WTC11 (cell line): ENCODE data around the gene IL36B. TPM values are rescaled to one million over a fixed set of nuclear protein-coding genes. Genes with fewer than 3 reads are reported as not detected.

ENCODE experiments used
- ATAC-seq: fragments of 200-7000 bp; cut with Tn5 transposase; 2 replicates; pipeline ENCODE4 v1.10.0; 2021; ENCODE audit warnings: mild to moderate bottlenecking, moderate library complexity
- CTCF ChIA-PET: fragments of 300-600 bp; sonication (Branson Sonifier 250); formaldehyde crosslinking; loops from one replicate; lab custom pipeline; 2021; ENCODE audit warnings: antibody characterized with exemption; lab: Charles Lee
- POLR2A ChIA-PET: fragments of 350-600 bp; sonication (Branson Sonifier 250); formaldehyde crosslinking; loops from one replicate; lab custom pipeline; 2021; ENCODE audit warnings: antibody characterized with exemption; lab: Charles Lee
- DNase-seq: peaks from one replicate; pipeline ENCODE4 v3.0.0; 2021; ENCODE audit warnings: low spot score
- H3K27ac Mint-ChIP-seq: 2 replicates; pipeline ENCODE4 v1.8.0; 2021; ENCODE audit warnings: mixed read lengths
- H3K27me3 Mint-ChIP-seq: 2 replicates; pipeline ENCODE4 v1.8.0; 2021; ENCODE audit warnings: low read depth, mild to moderate bottlenecking, moderate library complexity, mixed read lengths
- H3K36me3 Mint-ChIP-seq: 2 replicates; pipeline ENCODE4 v1.8.0; 2021; ENCODE audit warnings: mixed read lengths
- H3K4me1 Mint-ChIP-seq: 2 replicates; pipeline ENCODE4 v1.8.0; 2022; ENCODE audit warnings: mixed read lengths
- H3K4me3 Mint-ChIP-seq: 2 replicates; pipeline ENCODE4 v1.8.0; 2021; ENCODE audit warnings: mild to moderate bottlenecking, moderate library complexity, mixed read lengths
- H3K9me3 Mint-ChIP-seq: 2 replicates; pipeline ENCODE4 v1.8.0; 2021; ENCODE audit warnings: mixed read lengths
- ATF1 ChIP-seq: sonication (generic); formaldehyde crosslinking; IDR thresholded peaks from 2 replicates; pipeline ENCODE4 v1.8.1; 2023; ENCODE audit warnings: mild to moderate bottlenecking, moderate library complexity, missing genetic modification reagents
- FOXJ3 ChIP-seq: sonication (generic); formaldehyde crosslinking; IDR thresholded peaks from 2 replicates; pipeline ENCODE4 v1.9.0; 2021; ENCODE audit warnings: missing genetic modification reagents, mild to moderate bottlenecking, borderline replicate concordance
- GRHL2 ChIP-seq: fragments of 250-450 bp; sonication (Bioruptor Pico); IDR thresholded peaks from 2 replicates; pipeline ENCODE4 v1.8.0; 2022; ENCODE audit warnings: mild to moderate bottlenecking, moderate library complexity; ENCODE audit not compliant: insufficient replicate concordance, severe bottlenecking
- NFATC4 ChIP-seq: fragments of 250-450 bp; sonication (Bioruptor Pico); IDR thresholded peaks from 2 replicates; pipeline ENCODE4 v1.9.0; 2021; ENCODE audit warnings: mild to moderate bottlenecking
- PRRX2 ChIP-seq: fragments of 250-450 bp; sonication (Bioruptor Pico); IDR thresholded peaks from 2 replicates; pipeline ENCODE4 v1.8.0; 2021; ENCODE audit warnings: mild to moderate bottlenecking
- TCF7 ChIP-seq: sonication (generic); formaldehyde crosslinking; IDR thresholded peaks from 2 replicates; pipeline ENCODE4 v1.8.0; 2022; ENCODE audit warnings: mild to moderate bottlenecking, low read depth, missing genetic modification reagents, moderate library complexity
- ZNF219 ChIP-seq: sonication (generic); formaldehyde crosslinking; IDR thresholded peaks from 2 replicates; pipeline ENCODE4 v1.8.0; 2023; ENCODE audit warnings: missing genetic modification reagents, mild to moderate bottlenecking, borderline replicate concordance
- ZNF232 ChIP-seq: sonication (generic); formaldehyde crosslinking; IDR thresholded peaks from 2 replicates; pipeline ENCODE4 v1.8.0; 2022; ENCODE audit warnings: mild to moderate bottlenecking, missing genetic modification reagents
- ZNF263 ChIP-seq: sonication (generic); formaldehyde crosslinking; IDR thresholded peaks from 2 replicates; pipeline ENCODE4 v1.8.1; 2022; ENCODE audit warnings: low read depth, mild to moderate bottlenecking, moderate library complexity, missing genetic modification reagents
- ZNF317 ChIP-seq: sonication (generic); formaldehyde crosslinking; IDR thresholded peaks from 2 replicates; pipeline ENCODE4 v1.8.1; 2023; ENCODE audit warnings: low read depth, mild to moderate bottlenecking, moderate library complexity, missing genetic modification reagents, borderline replicate concordance
- ZNF423 ChIP-seq: fragments of 250-450 bp; sonication (Bioruptor Pico); IDR thresholded peaks from 2 replicates; pipeline ENCODE4 v2.1.2; 2022; ENCODE audit warnings: mild to moderate bottlenecking, moderate library complexity
- total RNA-seq: library from RNA; stranded (reverse); gene quantifications from 3 replicates; pipeline ENCODE4 v1.2.3, GENCODE V29; 2021
- TF ChIP-seq, protein P1 (sequence below): sonication (generic); formaldehyde crosslinking; IDR thresholded peaks from 2 replicates; pipeline ENCODE4 v1.8.1; 2022; ENCODE audit warnings: mild to moderate bottlenecking, moderate library complexity, missing genetic modification reagents
- TF ChIP-seq, protein P2 (sequence below): sonication (generic); formaldehyde crosslinking; IDR thresholded peaks from 2 replicates; pipeline ENCODE4 v1.8.0; 2023; ENCODE audit warnings: missing genetic modification reagents, mild to moderate bottlenecking, borderline replicate concordance
- TF ChIP-seq, protein P3 (sequence below): sonication (generic); formaldehyde crosslinking; conservative IDR thresholded peaks from 2 replicates; pipeline ENCODE4 v1.8.1; 2022; ENCODE audit warnings: mild to moderate bottlenecking, missing genetic modification reagents
- TF ChIP-seq, protein P4 (sequence below): sonication (generic); formaldehyde crosslinking; IDR thresholded peaks from 2 replicates; pipeline ENCODE4 v1.8.0; 2022; ENCODE audit warnings: mild to moderate bottlenecking, missing genetic modification reagents
- TF ChIP-seq, protein P5 (sequence below): sonication (generic); formaldehyde crosslinking; IDR thresholded peaks from 2 replicates; pipeline ENCODE4 v1.8.1; 2023; ENCODE audit warnings: mild to moderate bottlenecking, missing genetic modification reagents, borderline replicate concordance
- TF ChIP-seq, protein P6 (sequence below): sonication (generic); formaldehyde crosslinking; IDR thresholded peaks from 2 replicates; pipeline ENCODE4 v1.8.1; 2023; ENCODE audit warnings: mild to moderate bottlenecking, missing genetic modification reagents

IL36B gene
- total RNA-seq, 1 experiment from 2014 or later = not detected

DNA sequence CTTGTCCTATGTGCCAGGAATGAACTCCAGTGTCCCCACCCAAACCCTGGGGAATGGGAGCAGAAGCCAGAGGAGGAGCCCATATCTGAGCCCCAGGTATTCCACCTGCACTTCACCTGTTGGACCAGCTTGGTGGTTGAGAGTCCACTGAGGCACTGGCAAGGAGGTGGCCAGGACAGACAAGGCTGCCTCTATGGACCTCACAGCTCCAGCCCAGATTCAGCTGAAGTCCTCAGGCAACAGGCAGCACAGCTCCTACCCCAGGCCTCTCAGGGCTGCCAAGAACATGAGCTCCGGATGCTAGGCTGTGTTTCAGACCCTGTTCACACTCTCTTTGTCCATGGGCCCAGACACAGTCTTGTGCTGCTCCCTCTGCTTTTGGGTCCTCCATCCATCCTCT lies 12.2 kb upstream of the IL36B start (continued):
- TF ChIP-seq, protein P1, sequence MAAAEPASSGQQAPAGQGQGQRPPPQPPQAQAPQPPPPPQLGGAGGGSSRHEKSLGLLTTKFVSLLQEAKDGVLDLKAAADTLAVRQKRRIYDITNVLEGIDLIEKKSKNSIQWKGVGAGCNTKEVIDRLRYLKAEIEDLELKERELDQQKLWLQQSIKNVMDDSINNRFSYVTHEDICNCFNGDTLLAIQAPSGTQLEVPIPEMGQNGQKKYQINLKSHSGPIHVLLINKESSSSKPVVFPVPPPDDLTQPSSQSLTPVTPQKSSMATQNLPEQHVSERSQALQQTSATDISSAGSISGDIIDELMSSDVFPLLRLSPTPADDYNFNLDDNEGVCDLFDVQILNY (CRISPR knock-in tag) = no peak
- TF ChIP-seq ZNF317 (CRISPR knock-in tag) (no peak), TCF7 (no peak)

DNA sequence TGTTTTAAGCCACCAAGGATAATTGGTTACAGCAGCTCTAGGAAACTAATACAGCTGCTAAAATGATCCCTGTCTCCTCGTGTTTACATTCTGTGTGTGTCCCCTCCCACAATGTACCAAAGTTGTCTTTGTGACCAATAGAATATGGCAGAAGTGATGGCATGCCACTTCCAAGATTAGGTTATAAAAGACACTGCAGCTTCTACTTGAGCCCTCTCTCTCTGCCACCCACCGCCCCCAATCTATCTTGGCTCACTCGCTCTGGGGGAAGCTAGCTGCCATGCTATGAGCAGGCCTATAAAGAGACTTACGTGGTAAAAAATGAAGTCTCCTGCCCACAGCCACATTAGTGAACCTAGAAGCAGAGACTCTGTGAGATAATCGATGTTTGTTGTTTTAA lies 11.6 kb upstream of the IL36B start:
- H3K27ac Mint-ChIP-seq = no peak overlapping the region
- no peak for TF ChIP-seq ZNF219 (CRISPR knock-in tag)
- no peak for TF ChIP-seq ATF1 (CRISPR knock-in tag)
- no peak for TF ChIP-seq FOXJ3 (CRISPR knock-in tag)
- TF ChIP-seq GRHL2 (CRISPR knock-in tag) = no peak
- TF ChIP-seq, protein P2, sequence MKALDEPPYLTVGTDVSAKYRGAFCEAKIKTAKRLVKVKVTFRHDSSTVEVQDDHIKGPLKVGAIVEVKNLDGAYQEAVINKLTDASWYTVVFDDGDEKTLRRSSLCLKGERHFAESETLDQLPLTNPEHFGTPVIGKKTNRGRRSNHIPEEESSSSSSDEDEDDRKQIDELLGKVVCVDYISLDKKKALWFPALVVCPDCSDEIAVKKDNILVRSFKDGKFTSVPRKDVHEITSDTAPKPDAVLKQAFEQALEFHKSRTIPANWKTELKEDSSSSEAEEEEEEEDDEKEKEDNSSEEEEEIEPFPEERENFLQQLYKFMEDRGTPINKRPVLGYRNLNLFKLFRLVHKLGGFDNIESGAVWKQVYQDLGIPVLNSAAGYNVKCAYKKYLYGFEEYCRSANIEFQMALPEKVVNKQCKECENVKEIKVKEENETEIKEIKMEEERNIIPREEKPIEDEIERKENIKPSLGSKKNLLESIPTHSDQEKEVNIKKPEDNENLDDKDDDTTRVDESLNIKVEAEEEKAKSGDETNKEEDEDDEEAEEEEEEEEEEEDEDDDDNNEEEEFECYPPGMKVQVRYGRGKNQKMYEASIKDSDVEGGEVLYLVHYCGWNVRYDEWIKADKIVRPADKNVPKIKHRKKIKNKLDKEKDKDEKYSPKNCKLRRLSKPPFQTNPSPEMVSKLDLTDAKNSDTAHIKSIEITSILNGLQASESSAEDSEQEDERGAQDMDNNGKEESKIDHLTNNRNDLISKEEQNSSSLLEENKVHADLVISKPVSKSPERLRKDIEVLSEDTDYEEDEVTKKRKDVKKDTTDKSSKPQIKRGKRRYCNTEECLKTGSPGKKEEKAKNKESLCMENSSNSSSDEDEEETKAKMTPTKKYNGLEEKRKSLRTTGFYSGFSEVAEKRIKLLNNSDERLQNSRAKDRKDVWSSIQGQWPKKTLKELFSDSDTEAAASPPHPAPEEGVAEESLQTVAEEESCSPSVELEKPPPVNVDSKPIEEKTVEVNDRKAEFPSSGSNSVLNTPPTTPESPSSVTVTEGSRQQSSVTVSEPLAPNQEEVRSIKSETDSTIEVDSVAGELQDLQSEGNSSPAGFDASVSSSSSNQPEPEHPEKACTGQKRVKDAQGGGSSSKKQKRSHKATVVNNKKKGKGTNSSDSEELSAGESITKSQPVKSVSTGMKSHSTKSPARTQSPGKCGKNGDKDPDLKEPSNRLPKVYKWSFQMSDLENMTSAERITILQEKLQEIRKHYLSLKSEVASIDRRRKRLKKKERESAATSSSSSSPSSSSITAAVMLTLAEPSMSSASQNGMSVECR (CRISPR knock-in tag) = no peak
- TF ChIP-seq, protein P3, sequence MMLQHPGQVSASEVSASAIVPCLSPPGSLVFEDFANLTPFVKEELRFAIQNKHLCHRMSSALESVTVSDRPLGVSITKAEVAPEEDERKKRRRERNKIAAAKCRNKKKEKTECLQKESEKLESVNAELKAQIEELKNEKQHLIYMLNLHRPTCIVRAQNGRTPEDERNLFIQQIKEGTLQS = no peak
- TF ChIP-seq, protein P4, sequence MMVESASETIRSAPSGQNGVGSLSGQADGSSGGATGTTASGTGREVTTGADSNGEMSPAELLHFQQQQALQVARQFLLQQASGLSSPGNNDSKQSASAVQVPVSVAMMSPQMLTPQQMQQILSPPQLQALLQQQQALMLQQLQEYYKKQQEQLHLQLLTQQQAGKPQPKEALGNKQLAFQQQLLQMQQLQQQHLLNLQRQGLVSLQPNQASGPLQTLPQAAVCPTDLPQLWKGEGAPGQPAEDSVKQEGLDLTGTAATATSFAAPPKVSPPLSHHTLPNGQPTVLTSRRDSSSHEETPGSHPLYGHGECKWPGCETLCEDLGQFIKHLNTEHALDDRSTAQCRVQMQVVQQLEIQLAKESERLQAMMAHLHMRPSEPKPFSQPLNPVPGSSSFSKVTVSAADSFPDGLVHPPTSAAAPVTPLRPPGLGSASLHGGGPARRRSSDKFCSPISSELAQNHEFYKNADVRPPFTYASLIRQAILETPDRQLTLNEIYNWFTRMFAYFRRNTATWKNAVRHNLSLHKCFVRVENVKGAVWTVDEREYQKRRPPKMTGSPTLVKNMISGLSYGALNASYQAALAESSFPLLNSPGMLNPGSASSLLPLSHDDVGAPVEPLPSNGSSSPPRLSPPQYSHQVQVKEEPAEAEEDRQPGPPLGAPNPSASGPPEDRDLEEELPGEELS (CRISPR knock-in tag) = no peak
- no peak for TF ChIP-seq PRRX2 (CRISPR knock-in tag)
- TF ChIP-seq NFATC4 (CRISPR knock-in tag) = no peak
- no peak for TF ChIP-seq ZNF423
- TF ChIP-seq, protein P5, sequence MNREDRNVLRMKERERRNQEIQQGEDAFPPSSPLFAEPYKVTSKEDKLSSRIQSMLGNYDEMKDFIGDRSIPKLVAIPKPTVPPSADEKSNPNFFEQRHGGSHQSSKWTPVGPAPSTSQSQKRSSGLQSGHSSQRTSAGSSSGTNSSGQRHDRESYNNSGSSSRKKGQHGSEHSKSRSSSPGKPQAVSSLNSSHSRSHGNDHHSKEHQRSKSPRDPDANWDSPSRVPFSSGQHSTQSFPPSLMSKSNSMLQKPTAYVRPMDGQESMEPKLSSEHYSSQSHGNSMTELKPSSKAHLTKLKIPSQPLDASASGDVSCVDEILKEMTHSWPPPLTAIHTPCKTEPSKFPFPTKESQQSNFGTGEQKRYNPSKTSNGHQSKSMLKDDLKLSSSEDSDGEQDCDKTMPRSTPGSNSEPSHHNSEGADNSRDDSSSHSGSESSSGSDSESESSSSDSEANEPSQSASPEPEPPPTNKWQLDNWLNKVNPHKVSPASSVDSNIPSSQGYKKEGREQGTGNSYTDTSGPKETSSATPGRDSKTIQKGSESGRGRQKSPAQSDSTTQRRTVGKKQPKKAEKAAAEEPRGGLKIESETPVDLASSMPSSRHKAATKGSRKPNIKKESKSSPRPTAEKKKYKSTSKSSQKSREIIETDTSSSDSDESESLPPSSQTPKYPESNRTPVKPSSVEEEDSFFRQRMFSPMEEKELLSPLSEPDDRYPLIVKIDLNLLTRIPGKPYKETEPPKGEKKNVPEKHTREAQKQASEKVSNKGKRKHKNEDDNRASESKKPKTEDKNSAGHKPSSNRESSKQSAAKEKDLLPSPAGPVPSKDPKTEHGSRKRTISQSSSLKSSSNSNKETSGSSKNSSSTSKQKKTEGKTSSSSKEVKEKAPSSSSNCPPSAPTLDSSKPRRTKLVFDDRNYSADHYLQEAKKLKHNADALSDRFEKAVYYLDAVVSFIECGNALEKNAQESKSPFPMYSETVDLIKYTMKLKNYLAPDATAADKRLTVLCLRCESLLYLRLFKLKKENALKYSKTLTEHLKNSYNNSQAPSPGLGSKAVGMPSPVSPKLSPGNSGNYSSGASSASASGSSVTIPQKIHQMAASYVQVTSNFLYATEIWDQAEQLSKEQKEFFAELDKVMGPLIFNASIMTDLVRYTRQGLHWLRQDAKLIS (CRISPR knock-in tag) = no peak
- no peak for TF ChIP-seq ZNF232 (CRISPR knock-in tag)
- TF ChIP-seq, protein P6, sequence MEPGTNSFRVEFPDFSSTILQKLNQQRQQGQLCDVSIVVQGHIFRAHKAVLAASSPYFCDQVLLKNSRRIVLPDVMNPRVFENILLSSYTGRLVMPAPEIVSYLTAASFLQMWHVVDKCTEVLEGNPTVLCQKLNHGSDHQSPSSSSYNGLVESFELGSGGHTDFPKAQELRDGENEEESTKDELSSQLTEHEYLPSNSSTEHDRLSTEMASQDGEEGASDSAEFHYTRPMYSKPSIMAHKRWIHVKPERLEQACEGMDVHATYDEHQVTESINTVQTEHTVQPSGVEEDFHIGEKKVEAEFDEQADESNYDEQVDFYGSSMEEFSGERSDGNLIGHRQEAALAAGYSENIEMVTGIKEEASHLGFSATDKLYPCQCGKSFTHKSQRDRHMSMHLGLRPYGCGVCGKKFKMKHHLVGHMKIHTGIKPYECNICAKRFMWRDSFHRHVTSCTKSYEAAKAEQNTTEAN (CRISPR knock-in tag) = no peak
- no peak for TF ChIP-seq ZNF263 (CRISPR knock-in tag)
- no peaks in the 10 kb centered on the region for H3K36me3 Mint-ChIP-seq
- no peak overlapping the region for H3K4me3 Mint-ChIP-seq
- ATAC-seq (no peak), DNase-seq (no peak)
- H3K9me3 Mint-ChIP-seq = peaks cover 34% of the 10 kb centered on the region
- peaks cover 70% of the 10 kb centered on the region for H3K27me3 Mint-ChIP-seq
- CTCF ChIA-PET = interaction anchor here (0.8 to 1.2 kb wide), 2 partner anchors 16 to 134 kb away, joined by 3 read pairs; no protein-coding TSS in a partner anchor
- no peaks in the 10 kb centered on the region for H3K4me1 Mint-ChIP-seq
- POLR2A ChIA-PET = no interaction called here
